Hippocampal formation (tissue), 2 donors: ENCODE results near the gene KLHL29.

Source experiments
- DNase-seq, 2 donors: peaks; one replicate each; lab custom pipeline; 2025; lab: John Stamatoyannopoulos, UW

KLHL29 gene

DNA sequence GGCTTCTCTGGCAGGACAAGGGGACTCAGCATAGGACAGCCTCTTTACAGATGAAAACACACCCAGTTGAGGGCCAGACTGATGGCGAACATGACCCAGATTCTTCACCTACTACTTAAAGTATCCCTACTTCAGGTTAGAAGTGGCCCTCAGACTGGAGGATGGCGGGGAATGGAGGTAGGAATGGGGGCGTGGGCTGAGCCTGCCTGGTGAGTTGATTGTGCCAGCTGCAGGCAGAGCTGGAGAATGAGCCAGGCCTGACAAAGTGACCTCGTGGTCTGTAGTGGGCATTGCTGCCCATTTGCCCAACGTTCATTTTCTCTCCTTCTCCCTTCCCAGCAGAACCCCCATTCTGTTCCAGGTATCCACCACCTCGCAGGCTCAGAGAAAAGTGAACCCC, 186.1 kb downstream of the KLHL29 start:
- DNase-seq, result no peak

DNA sequence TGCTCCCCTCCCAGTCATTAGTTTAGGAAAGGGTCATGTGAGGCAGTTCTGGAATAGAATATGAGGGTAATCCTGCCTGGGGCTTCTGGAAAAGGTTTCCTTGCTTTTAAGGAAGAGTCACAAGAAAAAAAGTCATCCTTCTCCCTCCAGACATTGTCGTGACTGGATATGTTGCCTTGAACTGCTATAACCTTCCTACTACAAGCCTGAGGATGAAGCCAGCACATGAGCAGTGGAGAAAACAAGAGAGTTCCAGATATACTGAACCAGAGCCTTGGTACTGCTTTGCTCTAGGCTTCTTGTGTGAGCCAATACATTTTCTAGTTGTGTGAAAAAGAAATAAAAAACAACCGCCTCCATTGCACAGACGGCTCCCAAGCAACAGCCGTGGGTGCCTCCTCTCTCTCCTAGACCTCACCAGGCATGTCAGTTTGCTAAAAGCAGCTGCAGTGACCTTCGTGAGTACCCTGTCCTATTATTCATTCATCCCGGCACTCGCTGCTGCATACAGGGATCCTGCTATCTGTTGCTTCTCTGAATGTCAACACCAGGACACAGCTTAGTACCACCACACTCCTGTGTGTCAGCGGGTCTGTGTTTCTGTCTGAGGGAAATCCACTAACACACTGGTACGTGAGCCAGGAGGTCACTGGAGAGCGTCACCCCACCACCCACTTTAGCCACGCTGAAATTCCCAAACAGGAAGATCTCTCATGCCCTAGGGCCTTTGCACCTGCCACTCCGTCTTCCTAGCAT, 186.7 kb downstream of the KLHL29 start:
- DNase-seq, result no peak

DNA sequence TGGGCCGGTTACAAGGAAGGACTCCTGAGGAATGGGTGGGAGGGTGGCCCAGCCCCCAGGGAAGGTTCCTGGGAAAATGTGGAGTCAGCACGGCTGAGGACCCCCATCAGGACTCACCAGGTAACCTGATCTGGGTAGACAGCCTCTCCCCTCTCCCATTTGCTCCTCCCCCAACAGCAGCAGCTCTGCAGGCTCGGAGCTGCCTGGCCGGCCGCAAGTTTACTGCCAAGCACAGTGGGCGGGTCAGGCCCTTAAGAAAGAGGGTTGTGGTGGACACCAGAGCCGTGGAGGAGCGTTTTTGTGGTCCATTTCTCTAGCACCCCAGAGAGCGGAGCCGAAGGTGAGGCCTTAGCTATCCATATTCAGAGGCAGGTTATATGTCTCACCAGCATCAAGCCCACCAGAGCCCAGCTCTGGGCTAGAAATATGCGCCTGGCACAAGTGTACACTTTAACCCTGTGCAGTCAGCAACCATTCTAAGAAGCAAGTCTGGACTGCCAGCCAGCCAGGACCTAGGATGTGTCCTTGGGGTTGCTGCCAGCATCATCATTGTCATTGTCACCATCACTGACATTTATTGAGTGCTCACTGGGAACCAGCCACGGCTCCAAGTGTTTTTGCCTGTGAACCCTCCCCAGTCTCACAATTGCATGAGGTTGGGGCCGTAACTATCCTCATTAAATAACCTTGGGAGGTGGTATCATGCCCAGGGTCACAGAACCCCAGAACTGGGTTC, 190.1 kb downstream of the KLHL29 start:
- DNase-seq, result no peak

DNA sequence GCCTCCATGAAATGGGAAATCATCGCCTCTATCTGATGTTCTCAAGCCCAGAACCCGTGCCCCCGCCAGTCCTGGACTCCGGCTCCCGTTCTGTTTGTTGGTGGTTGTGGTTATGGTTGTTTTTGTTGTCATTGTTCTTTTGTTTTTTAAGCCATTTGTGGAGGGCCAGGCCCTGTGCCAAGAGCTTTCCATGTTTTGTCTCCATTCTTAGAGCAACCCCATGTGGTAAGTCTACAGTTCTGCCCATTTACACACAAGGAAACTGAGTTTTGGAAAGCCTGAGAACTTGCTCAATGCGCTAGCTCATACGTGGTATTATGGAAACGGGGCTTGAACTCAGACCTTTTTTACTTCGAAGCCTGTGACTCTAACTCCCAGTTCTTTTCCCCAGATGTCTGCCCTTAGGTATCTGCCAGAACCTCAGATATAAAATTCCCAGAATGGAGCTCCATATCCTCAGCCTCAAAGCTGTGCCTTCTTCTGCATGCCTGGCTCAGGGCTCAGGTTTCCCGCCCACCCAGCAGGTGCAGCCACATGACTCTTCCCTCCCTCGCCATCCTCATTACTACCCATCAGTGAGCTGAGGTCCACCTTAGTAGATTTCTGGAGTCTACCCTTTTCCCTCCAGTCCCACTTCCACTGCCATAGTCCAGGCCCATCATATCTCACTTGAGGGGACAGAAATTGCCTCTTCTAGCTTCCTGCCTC, 194.1 kb downstream of the KLHL29 start:
- DNase-seq, result peak in 1 of 2 donors; percentile 16

DNA sequence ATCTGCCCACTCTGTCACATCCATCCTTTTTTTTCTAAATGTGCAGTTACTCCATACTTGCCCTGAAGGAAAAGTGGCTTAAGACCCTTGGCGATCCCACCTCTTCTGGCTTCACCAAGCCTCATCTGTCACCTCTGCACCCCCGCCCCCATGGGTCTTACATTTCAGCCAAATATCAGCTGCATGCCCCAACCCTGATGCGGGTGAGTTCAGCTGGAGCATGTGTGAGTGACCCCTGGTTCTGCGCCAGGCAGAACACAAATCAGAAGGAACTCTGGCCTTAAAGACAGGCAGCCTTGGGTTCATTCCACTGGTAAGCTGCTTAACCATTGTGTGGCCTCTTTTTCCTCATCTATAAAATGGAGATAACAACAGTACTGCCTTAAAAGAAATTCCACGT, 194.7 kb downstream of the KLHL29 start:
- DNase-seq, result no peak

- no peak for DNase-seq
These were observed 198.5 kb downstream of the KLHL29 start for GRCh38 chr2:23583467-23583866.

DNA sequence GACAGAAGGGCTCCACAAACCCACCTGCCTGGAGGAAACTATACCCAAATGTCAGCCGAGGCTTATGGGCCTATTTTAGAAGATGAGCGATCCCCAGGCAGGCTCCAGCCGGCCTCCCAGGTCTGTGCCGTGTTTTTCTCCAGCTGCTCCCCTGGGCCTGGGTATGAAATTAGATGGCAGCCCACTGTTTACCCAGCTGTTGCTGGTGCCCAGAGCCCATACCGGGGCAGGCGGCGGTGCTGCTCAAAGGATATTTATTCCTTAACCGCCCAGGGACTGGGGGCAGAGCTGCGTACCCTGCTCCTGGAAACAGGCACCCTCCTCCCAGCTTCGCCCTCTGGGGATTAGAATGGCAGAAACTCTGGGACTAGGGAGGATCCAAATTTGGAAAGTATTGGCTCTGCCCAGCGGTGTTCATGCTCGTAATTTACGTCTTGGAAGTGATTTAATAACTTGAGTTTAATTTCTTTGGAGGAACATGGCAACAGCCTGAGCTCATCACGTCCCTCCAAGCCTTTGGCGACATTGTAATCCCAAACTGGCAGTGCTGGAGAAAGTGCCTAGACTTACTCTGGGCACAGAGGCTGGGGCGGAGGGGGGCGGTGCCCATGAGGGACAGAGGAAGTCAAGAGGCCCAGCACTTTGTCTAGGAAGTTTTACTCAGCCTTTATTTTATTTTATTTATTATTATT, 199.2 kb downstream of the KLHL29 start:
- DNase-seq, result no peak

- DNase-seq, result no peak
These were observed 200.5 kb downstream of the KLHL29 start for GRCh38 chr2:23585273-23586170.

DNA sequence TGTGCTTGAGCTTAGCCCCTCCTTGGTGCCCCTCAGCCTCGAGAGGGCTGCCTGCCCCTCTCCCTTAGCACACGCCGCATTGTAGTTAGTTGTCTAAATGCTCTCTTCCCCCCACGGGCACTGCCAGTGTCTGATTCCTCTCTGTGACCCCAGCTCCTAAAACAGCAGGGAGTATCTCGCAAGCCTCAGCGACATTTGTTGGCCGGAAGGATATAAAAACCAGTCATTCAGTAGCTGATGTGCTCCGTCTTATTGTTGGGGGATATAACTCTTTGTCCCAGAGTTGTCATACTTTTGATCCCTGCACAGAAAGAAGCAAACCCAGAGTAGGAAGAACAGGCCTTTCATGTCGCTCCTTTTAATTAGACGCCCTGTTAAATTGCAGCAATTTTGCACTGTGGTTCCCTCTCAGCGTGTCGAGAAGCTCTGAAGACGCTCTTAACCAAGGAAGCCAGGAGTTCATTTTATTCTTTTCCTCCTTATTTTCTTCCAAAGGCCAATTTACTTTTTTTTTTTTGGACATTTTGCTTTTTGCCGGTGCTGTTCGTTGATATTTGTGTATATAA, 201.8 kb downstream of the KLHL29 start:
- no peak for DNase-seq

DNA sequence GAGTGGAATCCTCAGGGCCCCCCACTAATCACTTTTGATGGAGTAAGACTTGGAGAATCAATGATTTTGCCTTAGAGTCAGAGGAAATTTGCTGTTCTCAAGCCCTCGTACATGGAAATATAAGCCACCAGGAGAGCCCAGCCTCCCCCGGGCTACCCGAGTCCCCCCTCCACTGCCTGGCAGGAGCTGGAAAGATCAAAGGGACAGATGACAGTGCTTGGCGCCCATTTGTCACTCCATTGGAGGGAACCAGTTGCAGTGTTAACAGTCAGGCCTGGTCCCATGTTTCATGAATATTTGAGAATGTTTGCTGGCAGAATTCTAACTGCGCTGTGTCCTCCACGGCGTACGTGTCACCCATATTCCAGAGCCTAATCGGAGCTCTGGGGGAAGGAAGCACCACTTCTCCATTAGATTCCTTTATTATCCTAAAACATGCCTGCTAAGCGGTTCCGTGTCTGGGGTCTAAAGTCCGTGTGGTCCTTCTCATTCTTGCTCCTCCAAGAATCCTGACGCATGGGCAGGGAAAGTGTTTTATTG, 202.4 kb downstream of the KLHL29 start:
- no peak for DNase-seq

GRCh38 chr2:23588106-23588505, 203.1 kb downstream of the KLHL29 start:
- DNase-seq, result no peak

DNA sequence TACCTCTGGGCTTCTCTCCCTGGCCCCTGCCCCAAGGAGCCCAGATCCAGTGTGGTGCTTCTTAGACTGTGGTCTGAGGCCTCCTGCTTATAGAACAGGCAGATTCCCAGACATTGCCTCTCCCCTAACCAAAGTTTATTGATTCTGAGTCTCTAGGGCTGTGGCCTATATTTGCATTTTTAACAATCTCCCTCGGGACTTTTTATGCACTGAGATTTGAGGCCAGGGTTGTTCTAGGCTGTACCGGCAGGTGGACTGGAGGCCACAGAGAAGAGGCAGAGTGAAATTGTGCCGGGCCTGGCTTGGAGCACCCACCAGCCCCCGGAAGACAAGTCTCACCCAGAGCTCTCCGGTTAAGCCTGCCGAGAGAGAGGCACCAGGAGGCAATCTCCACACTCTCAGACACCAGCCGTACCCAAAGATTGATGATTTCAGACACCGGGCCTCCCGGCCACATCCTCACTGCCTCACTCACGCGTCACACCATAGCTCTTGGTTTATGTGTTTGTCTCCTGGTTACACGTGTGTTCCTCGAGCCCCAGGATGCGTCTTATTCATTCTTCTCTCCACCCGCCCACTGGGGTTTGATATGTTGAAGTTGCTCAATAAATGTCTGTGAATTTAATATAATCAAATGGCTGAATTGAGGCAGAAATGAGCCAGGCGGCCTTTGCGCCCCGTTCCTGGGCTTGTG, 203.7 kb downstream of the KLHL29 start:
- DNase-seq, result no peak

GRCh38 chr2:23589220-23589647, 204.3 kb downstream of the KLHL29 start:
- DNase-seq, result no peak

DNA sequence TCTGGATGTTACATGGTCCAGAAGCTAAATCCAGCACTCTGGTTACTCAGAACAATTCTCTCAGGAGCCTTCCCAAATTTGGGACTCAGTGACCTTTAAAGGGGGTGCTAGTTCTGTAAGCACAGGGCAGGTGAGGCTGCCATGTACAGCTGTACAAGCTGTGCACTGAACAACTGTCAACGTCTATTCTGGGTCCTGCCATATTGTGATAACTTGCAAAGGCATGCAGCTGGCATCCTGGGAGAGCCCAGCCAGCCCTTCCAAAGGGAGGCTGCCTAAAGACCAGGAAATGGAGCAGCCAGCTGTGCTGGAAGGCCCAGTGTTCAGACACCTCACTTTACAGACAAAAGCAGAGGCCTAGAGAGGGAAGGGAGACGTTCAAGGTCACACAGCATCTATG, 204.8 kb downstream of the KLHL29 start:
- DNase-seq, result no peak

DNA sequence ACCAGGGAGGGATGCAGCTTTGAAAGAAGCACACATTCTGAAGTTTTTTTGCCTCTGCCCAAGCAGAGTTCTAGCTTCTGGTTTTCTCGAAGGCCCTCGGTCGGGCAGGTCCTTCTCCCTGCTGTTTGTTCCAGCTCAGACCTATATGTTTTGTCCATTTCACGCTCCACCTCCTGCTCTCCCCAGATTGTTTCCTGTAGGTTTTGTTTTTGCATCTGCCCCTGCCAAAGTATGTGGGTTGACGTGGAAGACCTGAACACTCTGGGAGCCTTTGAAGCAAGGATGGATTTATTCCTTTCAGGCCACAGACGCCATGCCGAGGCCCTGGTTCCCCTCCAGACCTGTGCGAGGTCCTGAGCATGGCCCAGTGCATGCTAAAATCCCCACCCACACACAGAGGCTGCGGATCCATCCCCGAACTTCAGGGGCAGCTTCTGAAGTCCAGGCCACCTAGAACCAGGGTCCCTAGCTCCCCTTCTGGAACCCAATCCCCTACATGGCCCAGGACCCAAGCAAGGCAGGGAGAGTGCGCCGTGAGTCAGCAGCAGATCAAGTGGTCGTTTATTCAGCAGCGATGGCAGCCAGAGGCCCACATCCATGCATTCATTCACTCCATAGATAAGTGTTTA, 205.4 kb downstream of the KLHL29 start:
- no peak for DNase-seq

DNA sequence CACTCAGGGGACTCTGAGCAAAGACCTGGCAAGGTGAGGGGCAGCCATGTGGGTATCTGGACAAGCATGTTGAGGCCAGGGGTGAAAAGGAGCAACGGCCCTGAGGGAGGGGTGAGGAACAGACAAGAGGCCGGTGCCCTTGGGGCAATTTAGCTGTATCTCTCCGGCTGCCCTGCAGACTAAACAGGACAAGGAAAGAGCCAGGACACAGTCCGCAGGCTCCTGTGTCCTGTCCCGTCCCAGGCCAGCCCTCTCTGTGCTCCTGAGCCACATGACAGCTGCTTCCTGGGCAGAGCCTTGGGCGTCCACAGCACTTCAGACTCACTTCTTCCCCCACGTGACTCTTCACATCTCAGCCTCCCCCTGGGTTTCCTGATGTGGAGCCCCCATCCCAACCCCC, 206.1 kb downstream of the KLHL29 start:
- no peak for DNase-seq

GRCh38 chr2:23592061-23592685, 207.2 kb downstream of the KLHL29 start:
- DNase-seq, result no peak

DNA sequence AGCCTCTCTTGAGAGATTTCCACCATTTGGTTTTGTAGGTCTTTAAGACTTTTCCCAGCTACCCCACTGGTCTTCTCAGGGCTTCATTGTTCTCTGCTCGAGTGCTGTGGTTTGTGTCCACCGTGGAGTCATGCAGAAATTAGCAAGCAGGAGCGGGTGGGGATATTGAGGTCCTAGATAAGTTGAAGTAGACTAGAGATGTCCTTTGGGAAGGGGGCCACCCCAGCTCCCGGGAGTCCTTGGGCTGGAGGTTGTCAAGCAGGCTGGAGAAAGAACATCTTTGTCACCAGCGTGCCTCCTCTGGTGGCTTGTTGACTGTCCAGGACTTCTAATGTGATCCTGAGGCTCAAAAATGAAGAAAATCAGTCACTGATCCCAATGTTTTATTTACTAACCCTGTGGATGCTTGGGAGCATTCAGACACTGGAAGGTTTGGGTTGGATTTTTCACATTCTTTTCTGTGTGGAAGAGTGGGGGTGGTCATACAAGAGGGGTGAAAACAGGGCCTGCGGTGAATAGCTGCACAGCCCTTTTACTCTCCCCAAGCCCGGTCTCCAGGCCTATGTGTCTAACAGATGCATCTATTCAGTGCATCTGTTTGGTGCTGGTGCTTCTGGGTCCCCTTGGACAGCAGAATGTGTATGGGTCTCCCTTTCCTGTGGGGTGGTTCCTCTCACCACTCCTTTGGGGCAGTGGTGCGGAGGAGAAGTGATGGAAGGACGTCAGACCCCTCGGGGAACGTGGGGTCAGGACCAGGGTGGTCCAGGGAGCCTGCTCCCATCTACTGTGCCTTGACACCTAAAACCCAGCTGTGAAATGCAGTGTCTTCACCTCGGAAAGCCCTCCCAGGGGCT, 208.1 kb downstream of the KLHL29 start:
- DNase-seq, result no peak
